IMR-90 (cell line): ENCODE measurements around the gene SCYGR7. TPM values are rescaled to one million over a fixed set of nuclear protein-coding genes. Genes with fewer than 3 reads are reported as not detected.

Experiments
- ATAC-seq: fragments of 200-7000 bp; cut with Tn5 transposase; 2 replicates; pipeline ENCODE4 v1.9.1; 2020; ENCODE audit warnings: low read depth, mild to moderate bottlenecking, moderate library complexity
- BruUV-seq: library from RNA; stranded (reverse); fragments of 400-500 nt; replicated peaks from 2 replicates; lab custom pipeline; 2021; lab: Mats Ljungman, UMichigan
- CTCF ChIA-PET: fragments of 300-600 bp; formaldehyde crosslinking; extraction: SDS; loops from one replicate; lab custom pipeline; 2021; ENCODE audit warnings: antibody characterized with exemption; lab: Yijun Ruan, JAX
- POLR2A ChIA-PET: fragments of 300-600 bp; sonication (Branson Sonifier 250); formaldehyde crosslinking; loops from one replicate; lab custom pipeline; 2022; ENCODE audit warnings: antibody characterized with exemption; ENCODE audit not compliant: unreplicated experiment; lab: Charles Lee
- DNase-seq: peaks from one replicate; pipeline ENCODE4 v3.0.0; 2013
- H2AFZ ChIP-seq: replicated peaks from 2 replicates; pipeline ENCODE3; 2013; ENCODE audit warnings: low read length, mild to moderate bottlenecking; ENCODE audit not compliant: poor library complexity
- H2AK5ac ChIP-seq: 2 replicates; pipeline ENCODE4 v1.6.1; 2013; ENCODE audit warnings: low read depth, low read length, inconsistent platforms
- H2AK9ac ChIP-seq: replicated peaks from 2 replicates; pipeline ENCODE3; 2013; ENCODE audit warnings: mild to moderate bottlenecking, low read depth, low read length, moderate library complexity; ENCODE audit not compliant: poor library complexity
- H2BK120ac ChIP-seq: 2 replicates; pipeline ENCODE4 v1.6.1; 2013; ENCODE audit warnings: low read depth, low read length, inconsistent platforms
- H2BK15ac ChIP-seq: 3 replicates; pipeline ENCODE4 v1.6.1; 2013; ENCODE audit warnings: low read depth, low read length, inconsistent platforms
- H2BK20ac ChIP-seq: 2 replicates; pipeline ENCODE4 v1.6.1; 2013; ENCODE audit warnings: low read depth, mild to moderate bottlenecking, inconsistent platforms, low read length, moderate library complexity
- H2BK5ac ChIP-seq: 2 replicates; pipeline ENCODE4 v1.6.1; 2013; ENCODE audit warnings: mild to moderate bottlenecking, low read depth, low read length, inconsistent platforms; ENCODE audit not compliant: poor library complexity, severe bottlenecking
- H3K14ac ChIP-seq: replicated peaks from 2 replicates; pipeline ENCODE4 v1.6.1; 2013; ENCODE audit warnings: low read depth, low read length, inconsistent platforms
- H3K18ac ChIP-seq: 2 replicates; pipeline ENCODE4 v1.6.1; 2013; ENCODE audit warnings: low read depth, low read length, control low read depth
- H3K23ac ChIP-seq: 2 replicates; pipeline ENCODE4 v1.6.1; 2013; ENCODE audit warnings: low read depth, low read length, inconsistent platforms
- H3K27ac ChIP-seq: 2 replicates; pipeline ENCODE4 v1.5.1; 2013; ENCODE audit warnings: mild to moderate bottlenecking, control low read depth, low read length; ENCODE audit not compliant: insufficient read depth
- H3K27me3 ChIP-seq: 2 replicates; pipeline ENCODE4 v1.6.1; 2013; ENCODE audit warnings: low read length; ENCODE audit not compliant: control insufficient read depth, insufficient read depth
- H3K36me3 ChIP-seq: 2 replicates; pipeline ENCODE4 v1.6.1; 2013; ENCODE audit warnings: low read length, mixed read lengths; ENCODE audit not compliant: control insufficient read depth, insufficient read depth
- H3K4ac ChIP-seq: 2 replicates; pipeline ENCODE4 v1.6.1; 2013; ENCODE audit warnings: low read depth, low read length, inconsistent platforms
- H3K4me1 ChIP-seq: 2 replicates; pipeline ENCODE4 v1.6.1; 2013; ENCODE audit warnings: low read length, mixed read lengths; ENCODE audit not compliant: control insufficient read depth, insufficient read depth
- H3K4me2 ChIP-seq: 2 replicates; pipeline ENCODE4 v1.6.1; 2013; ENCODE audit warnings: low read depth, mild to moderate bottlenecking, control low read depth, low read length, moderate library complexity
- H3K4me3 ChIP-seq: 2 replicates; pipeline ENCODE4 v1.5.1; 2013; ENCODE audit warnings: low read depth, mild to moderate bottlenecking, control low read depth, low read length, moderate library complexity; ENCODE audit not compliant: insufficient read depth
- H3K56ac ChIP-seq: 2 replicates; pipeline ENCODE4 v1.6.1; 2013; ENCODE audit warnings: low read length, inconsistent platforms; ENCODE audit not compliant: insufficient read depth; ENCODE audit errors: extremely low read depth
- H3K79me1 ChIP-seq, 2 experiments: 2 replicates each; pipeline ENCODE4 v1.6.1; 2013; ENCODE audit warnings: low read length in 2 of 2, inconsistent platforms in 1 of 2, low read depth in 1 of 2
- H3K9ac ChIP-seq: 2 replicates; pipeline ENCODE4 v1.6.1; 2013; ENCODE audit warnings: low read depth, low read length, control low read depth
- H3K9me1 ChIP-seq: 2 replicates; pipeline ENCODE4 v1.6.1; 2013; ENCODE audit warnings: low read length, inconsistent platforms; ENCODE audit not compliant: insufficient read depth
- H3K9me3 ChIP-seq: 2 replicates; pipeline ENCODE4 v1.6.1; 2013; ENCODE audit warnings: low read length; ENCODE audit not compliant: control insufficient read depth, insufficient read depth
- H4K20me1 ChIP-seq: 2 replicates; pipeline ENCODE4 v1.6.1; 2013; ENCODE audit warnings: low read length, inconsistent platforms; ENCODE audit not compliant: insufficient read depth
- H4K5ac ChIP-seq: 2 replicates; pipeline ENCODE4 v1.6.1; 2013; ENCODE audit warnings: mild to moderate bottlenecking, low read depth, low read length, control low read depth
- H4K8ac ChIP-seq, 2 experiments: 2 replicates each; pipeline ENCODE4 v1.6.1; 2013; ENCODE audit warnings: low read depth in 2 of 2, low read length in 2 of 2, control low read depth in 1 of 2, inconsistent platforms in 1 of 2
- H4K91ac ChIP-seq: 2 replicates; pipeline ENCODE4 v1.6.1; 2013; ENCODE audit warnings: low read depth, low read length, inconsistent platforms; ENCODE audit not compliant: insufficient read depth
- CHD1 ChIP-seq: IDR thresholded peaks from 2 replicates; pipeline ENCODE4 v1.6.1; 2012; ENCODE audit warnings: low read depth, low read length, improper control_type of control experiment
- ELK1 ChIP-seq: fragments of 150-350 bp; IDR thresholded peaks from 2 replicates; pipeline ENCODE4 v1.6.1; 2016; ENCODE audit warnings: low read depth, mild to moderate bottlenecking, low read length, moderate library complexity, borderline replicate concordance
- MAFK ChIP-seq: IDR thresholded peaks from 2 replicates; pipeline ENCODE4 v1.6.1; 2012; ENCODE audit warnings: low read depth, low read length, improper control_type of control experiment
- MXI1 ChIP-seq: IDR thresholded peaks from 2 replicates; pipeline ENCODE4 v1.6.1; 2012; ENCODE audit warnings: low read depth, mild to moderate bottlenecking, low read length, moderate library complexity, borderline replicate concordance
- NFE2L2 ChIP-seq: fragments of 150-350 bp; IDR thresholded peaks from 2 replicates; pipeline ENCODE4 v1.6.1; 2016; ENCODE audit warnings: low read depth, mild to moderate bottlenecking, low read length
- POLR2A ChIP-seq: IDR thresholded peaks from 2 replicates; pipeline ENCODE4 v1.6.1; 2012; ENCODE audit warnings: mild to moderate bottlenecking, low read depth, low read length
- RAD21 ChIP-seq: IDR thresholded peaks from 2 replicates; pipeline ENCODE4 v1.6.1; 2012; ENCODE audit warnings: low read length, improper control_type of control experiment
- SMC3 ChIP-seq: fragments of 150-350 bp; IDR thresholded peaks from 2 replicates; pipeline ENCODE4 v1.6.1; 2016; ENCODE audit warnings: low read depth, mild to moderate bottlenecking, antibody characterized with exemption, low read length, moderate library complexity
- USF2 ChIP-seq: fragments of 150-350 bp; IDR thresholded peaks from 2 replicates; pipeline ENCODE4 v1.6.1; 2017; ENCODE audit warnings: mild to moderate bottlenecking, antibody characterized with exemption, low read length, low read depth
- WGBS, 2 experiments: methylation state at CpG; one replicate each; pipeline versions ENCODE4 v1.1.5 to v1.1.7; 2013; ENCODE audit warnings: missing lambda C conversion rate in 2 of 2; ENCODE audit not compliant: insufficient read length in 1 of 2; ENCODE audit errors: extremely low coverage in 2 of 2; 5-methylcytosine and 5-hydroxymethylcytosine counted together
- dilution Hi-C: fragments of 300-500 bp; cut with HindIII; formaldehyde crosslinking; loops from one replicate; pipeline ENCODE4 v1.14.3; 2018; ENCODE audit warnings: low sequenced_read_pairs; ENCODE audit not compliant: unreplicated experiment
- in situ Hi-C: fragments of 300-500 bp; cut with MboI; formaldehyde crosslinking; loops from 3 replicates; pipeline ENCODE4 v1.14.3; 2019; ENCODE audit warnings: low sequenced_read_pairs, inconsistent platforms, mixed read lengths
- intact Hi-C: fragments of 100-400 bp; cut with micrococcal nuclease; formaldehyde crosslinking; loops from 2 replicates; pipeline ENCODE4 v1.10.0; 2022
- polyA plus RNA-seq, 3 experiments: library from polyadenylated mRNA; depleted of rRNA; stranded (reverse); fragments of >200 nt; gene quantifications; 2 replicates each; pipeline ENCODE4 v1.2.3, GENCODE V29; 2012; ENCODE audit warnings: low replicate concordance in 1 of 3
- total RNA-seq: library from RNA; depleted of rRNA; stranded (reverse); fragments of >200 nt; gene quantifications from 2 replicates; pipeline ENCODE4 v1.2.3, GENCODE V29; 2012

Gene SCYGR7
- total and polyA plus RNA-seq, 2 of the 4 experiments (the other 2 are of a cell fraction) = not detected

- H2AK9ac ChIP-seq = no peak within 1 kb of the TSS
- no peak within 1 kb of the TSS for H4K5ac ChIP-seq
- H4K91ac ChIP-seq = no peak within 1 kb of the TSS
- WGBS, 2 experiments = no CpG with 5 or more reads among the region's 9 CpGs
- no peak for TF ChIP-seq POLR2A
- no peak for TF ChIP-seq SMC3
- TF ChIP-seq MXI1 = no peak
- TF ChIP-seq NFE2L2 = no peak
- TF ChIP-seq CHD1 = no peak
- no peak for TF ChIP-seq RAD21
- TF ChIP-seq MAFK = no peak
- no peak for TF ChIP-seq USF2
- no peak for TF ChIP-seq ELK1
- no peak within 1 kb of the TSS for H3K56ac ChIP-seq
- no peaks in the 10 kb centered on the region for H3K4me1 ChIP-seq
- in situ Hi-C loops = no loop called here
- H3K27me3 ChIP-seq = no peaks in the 10 kb centered on the region
- intact Hi-C loops = no loop called here
- H3K18ac ChIP-seq = no peak within 1 kb of the TSS
- ChIA-PET POLR2A (no interaction called here), CTCF (no interaction called here)
- no peaks in the 10 kb centered on the region for H3K79me1 ChIP-seq
- H2BK120ac ChIP-seq = no peak within 1 kb of the TSS
- ATAC-seq = no peak
- H4K20me1 ChIP-seq = no peaks in the 10 kb centered on the region
- H2BK15ac ChIP-seq = no peak within 1 kb of the TSS
- H3K9ac ChIP-seq = no peak within 1 kb of the TSS
- no TSS peak for BruUV-seq
- no peaks in the 10 kb centered on the region for H3K9me3 ChIP-seq
- H2BK5ac ChIP-seq = no peak within 1 kb of the TSS
- no peak within 1 kb of the TSS for H3K4me3 ChIP-seq
- H2AFZ ChIP-seq = no peak within 1 kb of the TSS
- no peak within 1 kb of the TSS for H3K27ac ChIP-seq
- no peak within 1 kb of the TSS for H3K4ac ChIP-seq
- H3K4me2 ChIP-seq = no peak within 1 kb of the TSS
- H2BK20ac ChIP-seq = no peak within 1 kb of the TSS
- H3K36me3 ChIP-seq = no peaks in the 10 kb centered on the region
- no peak within 1 kb of the TSS for H4K8ac ChIP-seq
- no peak for DNase-seq
- dilution Hi-C loops = no loop called here
- H2AK5ac ChIP-seq = no peak within 1 kb of the TSS
- H3K14ac ChIP-seq = no peak within 1 kb of the TSS
- no peaks in the 10 kb centered on the region for H3K9me1 ChIP-seq
- no peak within 1 kb of the TSS for H3K23ac ChIP-seq
Observed at GRCh38 chr2:227745594-227745993, 17.5 kb downstream of the SCYGR7 start, which contains the start of gene SCYGR8. SCYGR8 (plus strand) TSS chr2:227745894; CDS start chr2:227745894, 0 bp downstream.
